Neural cell (in vitro differentiated cells): ENCODE measurements around the gene OTOG.

ENCODE experiments used
- EP300 ChIP-seq: fragments of 450-650 bp; conservative IDR thresholded peaks from 2 replicates; pipeline ENCODE4 v1.6.1; 2014; ENCODE audit warnings: antibody characterized with exemption, mild to moderate bottlenecking, moderate library complexity; ENCODE audit not compliant: poor library complexity, severe bottlenecking
- EZH2 ChIP-seq: fragments of 200-600, 300-800 bp; shearing (Covaris generic), sonication (generic); IDR thresholded peaks from 2 replicates; pipeline ENCODE4 v1.6.1; 2014; ENCODE audit warnings: antibody characterized with exemption, low read length, borderline replicate concordance, mild to moderate bottlenecking; ENCODE audit not compliant: insufficient read depth, poor library complexity, severe bottlenecking
- POLR2AphosphoS5 ChIP-seq: IDR thresholded peaks from 2 replicates; pipeline ENCODE4 v1.6.1; 2012
- RAD21 ChIP-seq: fragments of 450-650 bp; conservative IDR thresholded peaks from 2 replicates; pipeline ENCODE4 v1.6.1; 2014; ENCODE audit warnings: antibody characterized with exemption, mild to moderate bottlenecking, moderate library complexity
- TF ChIP-seq, protein P1 (sequence below): fragments of 450-650 bp; IDR thresholded peaks from 2 replicates; pipeline ENCODE4 v1.5.1; 2014; ENCODE audit warnings: antibody characterized with exemption, mild to moderate bottlenecking, moderate library complexity; ENCODE audit not compliant: poor library complexity, severe bottlenecking
- TF ChIP-seq, protein P2 (sequence below): IDR thresholded peaks from 2 replicates; pipeline ENCODE4 v1.6.1; 2012; ENCODE audit warnings: borderline replicate concordance

DNA sequence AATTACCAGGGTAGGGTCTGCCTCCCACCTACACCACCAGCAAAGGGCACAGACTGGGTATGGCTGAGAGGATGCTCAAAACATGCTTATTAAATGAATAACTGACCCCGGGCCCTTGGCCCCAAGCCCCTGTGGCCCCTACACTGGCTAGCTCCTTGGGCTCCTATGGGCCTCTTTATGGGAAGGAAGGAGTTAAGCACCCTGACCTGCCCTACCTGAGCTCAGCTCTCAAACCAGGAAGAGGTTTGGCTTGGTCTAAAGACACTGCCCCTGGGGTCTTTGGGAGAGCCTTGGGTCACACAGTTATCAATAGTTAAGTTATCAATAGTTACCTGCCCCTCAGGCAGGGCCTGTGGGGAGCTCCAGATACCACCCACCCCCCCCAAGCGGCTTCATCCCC is 4.0 kb upstream of the OTOG start:
- TF ChIP-seq EZH2 (no peak), EP300 (no peak), POLR2AphosphoS5 (no peak), RAD21 (no peak)
- TF ChIP-seq, protein P1, sequence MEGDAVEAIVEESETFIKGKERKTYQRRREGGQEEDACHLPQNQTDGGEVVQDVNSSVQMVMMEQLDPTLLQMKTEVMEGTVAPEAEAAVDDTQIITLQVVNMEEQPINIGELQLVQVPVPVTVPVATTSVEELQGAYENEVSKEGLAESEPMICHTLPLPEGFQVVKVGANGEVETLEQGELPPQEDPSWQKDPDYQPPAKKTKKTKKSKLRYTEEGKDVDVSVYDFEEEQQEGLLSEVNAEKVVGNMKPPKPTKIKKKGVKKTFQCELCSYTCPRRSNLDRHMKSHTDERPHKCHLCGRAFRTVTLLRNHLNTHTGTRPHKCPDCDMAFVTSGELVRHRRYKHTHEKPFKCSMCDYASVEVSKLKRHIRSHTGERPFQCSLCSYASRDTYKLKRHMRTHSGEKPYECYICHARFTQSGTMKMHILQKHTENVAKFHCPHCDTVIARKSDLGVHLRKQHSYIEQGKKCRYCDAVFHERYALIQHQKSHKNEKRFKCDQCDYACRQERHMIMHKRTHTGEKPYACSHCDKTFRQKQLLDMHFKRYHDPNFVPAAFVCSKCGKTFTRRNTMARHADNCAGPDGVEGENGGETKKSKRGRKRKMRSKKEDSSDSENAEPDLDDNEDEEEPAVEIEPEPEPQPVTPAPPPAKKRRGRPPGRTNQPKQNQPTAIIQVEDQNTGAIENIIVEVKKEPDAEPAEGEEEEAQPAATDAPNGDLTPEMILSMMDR: no peak
- TF ChIP-seq, protein P2, sequence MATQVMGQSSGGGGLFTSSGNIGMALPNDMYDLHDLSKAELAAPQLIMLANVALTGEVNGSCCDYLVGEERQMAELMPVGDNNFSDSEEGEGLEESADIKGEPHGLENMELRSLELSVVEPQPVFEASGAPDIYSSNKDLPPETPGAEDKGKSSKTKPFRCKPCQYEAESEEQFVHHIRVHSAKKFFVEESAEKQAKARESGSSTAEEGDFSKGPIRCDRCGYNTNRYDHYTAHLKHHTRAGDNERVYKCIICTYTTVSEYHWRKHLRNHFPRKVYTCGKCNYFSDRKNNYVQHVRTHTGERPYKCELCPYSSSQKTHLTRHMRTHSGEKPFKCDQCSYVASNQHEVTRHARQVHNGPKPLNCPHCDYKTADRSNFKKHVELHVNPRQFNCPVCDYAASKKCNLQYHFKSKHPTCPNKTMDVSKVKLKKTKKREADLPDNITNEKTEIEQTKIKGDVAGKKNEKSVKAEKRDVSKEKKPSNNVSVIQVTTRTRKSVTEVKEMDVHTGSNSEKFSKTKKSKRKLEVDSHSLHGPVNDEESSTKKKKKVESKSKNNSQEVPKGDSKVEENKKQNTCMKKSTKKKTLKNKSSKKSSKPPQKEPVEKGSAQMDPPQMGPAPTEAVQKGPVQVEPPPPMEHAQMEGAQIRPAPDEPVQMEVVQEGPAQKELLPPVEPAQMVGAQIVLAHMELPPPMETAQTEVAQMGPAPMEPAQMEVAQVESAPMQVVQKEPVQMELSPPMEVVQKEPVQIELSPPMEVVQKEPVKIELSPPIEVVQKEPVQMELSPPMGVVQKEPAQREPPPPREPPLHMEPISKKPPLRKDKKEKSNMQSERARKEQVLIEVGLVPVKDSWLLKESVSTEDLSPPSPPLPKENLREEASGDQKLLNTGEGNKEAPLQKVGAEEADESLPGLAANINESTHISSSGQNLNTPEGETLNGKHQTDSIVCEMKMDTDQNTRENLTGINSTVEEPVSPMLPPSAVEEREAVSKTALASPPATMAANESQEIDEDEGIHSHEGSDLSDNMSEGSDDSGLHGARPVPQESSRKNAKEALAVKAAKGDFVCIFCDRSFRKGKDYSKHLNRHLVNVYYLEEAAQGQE: no peak
